Epithelial cell of proximal tubule (primary cell): Measurements from ENCODE around the gene DNAJC16. TPM values are rescaled to one million over a fixed set of nuclear protein-coding genes. Genes with fewer than 3 reads are reported as not detected.

Source experiments
- DNase-seq: peaks from one replicate; pipeline ENCODE4 v3.0.0-alpha.2; 2011; ENCODE audit warnings: low read depth
- H3K4me3 ChIP-seq: 2 replicates; pipeline ENCODE4 v1.5.1; 2011; ENCODE audit warnings: low read depth, mild to moderate bottlenecking, low read length
- total RNA-seq: library from RNA; depleted of rRNA; stranded (reverse); fragments of >200 nt; gene quantifications from 2 replicates; pipeline ENCODE4 v1.2.3, GENCODE V29; 2015
- TF ChIP-seq, protein P1 (sequence below): conservative IDR thresholded peaks from 2 replicates; pipeline ENCODE4 v1.5.1; 2012; ENCODE audit warnings: low read depth, mild to moderate bottlenecking, low read length

DNAJC16 gene
- total RNA-seq, 1 donor from 2014 or later, result 13.5 TPM

DNA sequence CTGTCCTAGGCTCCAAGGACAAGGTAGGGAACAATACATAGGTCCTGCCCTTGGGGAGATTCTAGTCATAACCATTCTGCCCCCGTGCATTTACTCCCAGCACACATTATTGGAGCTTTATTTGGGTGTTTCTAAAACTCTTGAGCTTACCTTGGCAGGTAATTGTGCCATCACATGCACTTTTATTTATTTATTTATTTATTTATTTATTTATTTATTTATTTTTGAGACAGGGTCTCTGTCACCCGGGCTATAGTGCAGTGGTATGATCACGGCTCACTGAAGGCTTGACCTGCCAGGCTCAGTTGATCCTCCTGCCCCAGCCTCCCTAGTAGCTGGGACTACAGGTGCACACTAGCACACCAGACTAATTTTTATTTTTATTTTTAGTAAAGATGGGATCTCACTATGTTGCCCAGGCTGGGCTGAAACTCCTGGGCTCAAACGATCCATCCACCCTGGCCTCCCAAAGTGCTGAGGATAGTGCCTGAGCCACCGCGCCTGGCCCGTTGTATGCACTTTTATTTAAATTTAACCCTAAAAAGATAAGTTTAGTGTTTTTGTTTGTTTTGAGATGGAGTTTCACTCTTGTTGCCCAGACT lies 49.0 kb downstream of the DNAJC16 start:
- TF ChIP-seq, protein P1, sequence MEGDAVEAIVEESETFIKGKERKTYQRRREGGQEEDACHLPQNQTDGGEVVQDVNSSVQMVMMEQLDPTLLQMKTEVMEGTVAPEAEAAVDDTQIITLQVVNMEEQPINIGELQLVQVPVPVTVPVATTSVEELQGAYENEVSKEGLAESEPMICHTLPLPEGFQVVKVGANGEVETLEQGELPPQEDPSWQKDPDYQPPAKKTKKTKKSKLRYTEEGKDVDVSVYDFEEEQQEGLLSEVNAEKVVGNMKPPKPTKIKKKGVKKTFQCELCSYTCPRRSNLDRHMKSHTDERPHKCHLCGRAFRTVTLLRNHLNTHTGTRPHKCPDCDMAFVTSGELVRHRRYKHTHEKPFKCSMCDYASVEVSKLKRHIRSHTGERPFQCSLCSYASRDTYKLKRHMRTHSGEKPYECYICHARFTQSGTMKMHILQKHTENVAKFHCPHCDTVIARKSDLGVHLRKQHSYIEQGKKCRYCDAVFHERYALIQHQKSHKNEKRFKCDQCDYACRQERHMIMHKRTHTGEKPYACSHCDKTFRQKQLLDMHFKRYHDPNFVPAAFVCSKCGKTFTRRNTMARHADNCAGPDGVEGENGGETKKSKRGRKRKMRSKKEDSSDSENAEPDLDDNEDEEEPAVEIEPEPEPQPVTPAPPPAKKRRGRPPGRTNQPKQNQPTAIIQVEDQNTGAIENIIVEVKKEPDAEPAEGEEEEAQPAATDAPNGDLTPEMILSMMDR, result no peak
- no peak overlapping the region for H3K4me3 ChIP-seq
- DNase-seq, result no peak

DNA sequence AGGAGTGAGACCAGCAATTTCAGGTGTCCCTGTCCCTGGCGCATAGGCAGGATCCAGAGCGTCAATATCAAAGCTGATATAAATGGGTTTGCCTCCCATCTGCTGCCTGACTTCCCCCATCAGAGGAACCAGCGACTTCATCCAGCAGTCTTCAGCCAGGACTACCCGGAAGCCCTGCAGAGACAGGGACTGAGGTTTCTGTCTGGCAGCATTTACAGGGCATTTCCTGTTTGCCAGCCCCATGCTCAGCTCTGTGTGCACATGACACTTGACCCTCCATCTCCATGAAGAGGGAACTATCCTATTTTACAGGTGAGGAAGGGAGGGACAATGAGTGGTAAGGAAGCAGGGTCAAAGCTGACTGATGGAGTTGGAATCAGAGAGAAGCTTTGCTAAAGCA lies 51.0 kb downstream of the DNAJC16 start:
- H3K4me3 ChIP-seq, result no peak overlapping the region
- DNase-seq, result no peak
- TF ChIP-seq, protein P1, result no peak

DNA sequence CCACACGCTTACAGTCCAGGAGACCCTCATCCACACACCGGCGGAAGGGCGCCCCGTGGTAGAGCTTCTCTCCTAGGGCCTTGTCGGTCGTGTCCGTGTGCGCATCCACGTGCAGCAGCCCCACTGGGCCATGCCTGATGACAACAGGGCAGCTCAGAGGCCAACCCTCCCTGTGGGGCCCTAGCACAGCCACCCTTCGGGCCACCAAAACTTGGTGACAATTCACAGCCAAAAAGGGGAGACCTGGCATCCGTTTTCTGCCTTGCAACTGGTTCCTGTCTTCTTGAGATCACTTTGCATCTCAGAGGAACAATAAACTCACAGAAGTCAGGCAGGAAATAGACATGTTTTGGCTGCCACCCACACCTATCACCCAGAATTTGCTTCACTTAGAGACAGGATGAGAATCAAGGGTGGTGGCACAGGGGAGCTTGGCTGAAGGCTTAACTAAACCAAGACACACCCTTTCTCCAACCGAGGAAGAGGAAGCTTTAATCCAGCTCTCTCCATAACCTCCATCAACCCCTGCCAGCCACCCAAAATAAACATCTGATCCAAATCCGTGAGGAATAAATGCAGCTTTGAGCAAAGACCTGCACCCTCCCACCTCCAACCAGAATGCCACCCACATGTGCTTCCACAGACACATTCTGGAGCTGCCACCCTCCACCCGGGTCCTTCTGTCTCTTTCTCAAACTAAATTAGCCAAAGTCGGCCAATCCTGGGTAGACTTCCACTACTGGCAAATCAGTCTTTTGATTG lies 52.5 kb downstream of the DNAJC16 start:
- TF ChIP-seq, protein P1, result no peak
- H3K4me3 ChIP-seq, result no peak overlapping the region
- no peak for DNase-seq

DNA sequence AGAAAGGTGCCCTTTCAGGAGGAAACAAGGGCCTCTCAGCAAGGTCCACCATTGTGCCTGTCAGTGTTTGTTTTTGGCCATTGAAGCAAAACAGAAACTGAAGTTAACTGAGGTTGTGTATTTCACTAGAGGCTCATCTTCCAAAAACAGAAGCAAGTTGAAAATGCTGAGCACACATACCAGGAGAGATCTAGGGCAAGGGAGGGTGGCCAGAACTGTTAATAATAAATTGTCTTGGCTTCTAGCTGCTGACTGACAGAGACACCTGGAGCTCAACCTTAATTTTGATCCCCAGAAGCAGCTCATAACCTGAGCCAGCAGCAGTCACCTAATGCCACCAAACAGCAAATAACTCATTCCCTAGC lies 53.0 kb downstream of the DNAJC16 start:
- TF ChIP-seq, protein P1, result no peak

DNA sequence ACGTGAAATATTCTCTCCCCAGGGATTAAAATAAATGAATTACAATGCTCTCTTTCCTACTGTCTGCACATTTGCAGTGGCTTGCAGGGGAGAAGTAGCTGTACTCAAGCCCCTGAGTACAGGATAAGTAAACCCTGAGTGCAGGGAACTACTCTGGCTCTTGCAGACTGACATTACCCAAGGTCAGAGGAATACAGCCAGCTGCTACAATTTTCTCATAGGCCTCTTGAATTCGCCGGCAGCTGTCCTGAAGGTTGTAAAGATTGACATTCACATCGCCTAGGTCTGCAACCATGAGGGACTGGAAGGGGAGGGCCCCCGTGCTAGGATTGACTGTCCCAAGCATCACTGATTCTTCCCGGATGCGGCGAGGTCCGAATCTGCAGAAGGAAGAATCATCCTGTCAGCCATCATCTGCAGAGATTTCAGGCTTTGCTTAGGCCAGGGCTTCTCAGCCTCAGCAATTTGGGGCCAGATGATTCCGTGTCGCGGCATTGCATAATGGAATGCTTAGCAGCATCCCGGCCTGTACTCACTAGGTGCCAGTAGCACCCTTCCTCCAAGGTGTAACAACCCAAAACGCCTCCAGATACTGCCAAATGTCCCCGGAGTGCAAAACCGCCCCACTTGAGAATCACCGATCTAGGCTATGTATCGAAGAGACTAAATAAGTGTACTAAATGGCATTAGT lies 56.5 kb downstream of the DNAJC16 start:
- no peak for DNase-seq
- TF ChIP-seq, protein P1, result no peak
- H3K4me3 ChIP-seq, result no peak overlapping the region

More for the DNA sequence above, 53.0 kb downstream of the DNAJC16 start:
- DNase-seq, result no peak
- H3K4me3 ChIP-seq, result no peak overlapping the region

DNA sequence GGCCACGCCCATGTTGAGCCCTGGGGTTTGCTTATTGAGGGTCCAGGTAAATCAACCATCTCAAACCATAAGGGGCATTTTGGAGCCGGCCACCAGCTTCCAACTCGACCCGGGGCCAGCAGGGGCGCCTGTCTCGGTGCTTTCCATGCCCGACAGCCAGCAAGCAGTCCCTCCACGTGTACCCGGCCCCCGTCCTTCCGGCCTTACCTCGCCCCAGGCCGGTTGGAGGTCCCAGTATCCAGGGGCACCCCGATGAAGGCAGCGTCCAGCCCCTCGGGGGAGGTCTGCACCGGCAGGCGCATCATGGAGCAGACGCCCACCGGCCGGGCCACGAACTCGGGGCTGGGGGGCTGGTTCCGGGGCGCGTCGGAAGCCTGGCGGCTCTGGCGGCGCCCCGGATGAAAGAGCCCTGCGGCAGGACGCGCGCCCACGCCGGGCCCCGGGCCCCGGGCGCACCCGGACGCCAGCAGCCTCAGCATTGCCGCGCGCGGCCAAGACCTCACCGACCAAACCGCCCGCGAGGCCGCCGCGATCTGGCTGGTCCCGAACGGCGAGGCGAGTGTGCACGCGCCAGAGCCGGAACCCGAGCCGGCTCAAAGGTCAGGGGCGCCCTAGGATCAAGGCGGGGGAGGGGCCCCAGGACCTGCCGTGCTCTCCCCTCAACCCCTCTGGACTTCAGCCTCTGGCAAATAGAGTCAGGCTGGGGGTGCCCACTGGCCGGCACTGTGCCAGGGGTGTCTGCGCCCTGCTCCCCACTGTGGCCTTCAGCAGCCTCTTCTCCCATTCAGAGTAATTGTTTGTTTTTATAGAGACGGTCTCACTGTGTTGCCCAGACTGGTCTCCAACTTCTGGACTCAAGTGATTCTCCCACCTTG lies 58.1 kb downstream of the DNAJC16 start, which contains the start of gene AGMAT:
AGMAT (minus strand) TSS at position 563 of the 875 bp plus-strand sequence; CDS start at position 479, 84 bp downstream.
- DNase-seq, result no peak
- peak within 1 kb of the TSS; percentile 60 for H3K4me3 ChIP-seq
- TF ChIP-seq, protein P1, result peak; percentile 43
